A172 (cell line): ENCODE data around the gene KIF5C. TPM values are rescaled to one million over a fixed set of nuclear protein-coding genes. Genes with fewer than 3 reads are reported as not detected.
"Not testable (repeated sequence)": the region's sequence is repeated elsewhere in the genome, so short reads cannot be mapped to it uniquely, and the experiment has no call there.

Source experiments
- DNase-seq: peaks from one replicate; pipeline ENCODE4 v3.0.0-alpha.2; 2015; ENCODE audit warnings: low spot score
- total RNA-seq: library from RNA; depleted of rRNA; stranded (reverse); fragments of >200 nt; shearing (Covaris generic); gene quantifications from 2 replicates; pipeline ENCODE4 v1.2.3, GENCODE V29; 2014

Gene KIF5C
- total RNA-seq, 1 experiment from 2014 or later, result 22.9 TPM

DNA sequence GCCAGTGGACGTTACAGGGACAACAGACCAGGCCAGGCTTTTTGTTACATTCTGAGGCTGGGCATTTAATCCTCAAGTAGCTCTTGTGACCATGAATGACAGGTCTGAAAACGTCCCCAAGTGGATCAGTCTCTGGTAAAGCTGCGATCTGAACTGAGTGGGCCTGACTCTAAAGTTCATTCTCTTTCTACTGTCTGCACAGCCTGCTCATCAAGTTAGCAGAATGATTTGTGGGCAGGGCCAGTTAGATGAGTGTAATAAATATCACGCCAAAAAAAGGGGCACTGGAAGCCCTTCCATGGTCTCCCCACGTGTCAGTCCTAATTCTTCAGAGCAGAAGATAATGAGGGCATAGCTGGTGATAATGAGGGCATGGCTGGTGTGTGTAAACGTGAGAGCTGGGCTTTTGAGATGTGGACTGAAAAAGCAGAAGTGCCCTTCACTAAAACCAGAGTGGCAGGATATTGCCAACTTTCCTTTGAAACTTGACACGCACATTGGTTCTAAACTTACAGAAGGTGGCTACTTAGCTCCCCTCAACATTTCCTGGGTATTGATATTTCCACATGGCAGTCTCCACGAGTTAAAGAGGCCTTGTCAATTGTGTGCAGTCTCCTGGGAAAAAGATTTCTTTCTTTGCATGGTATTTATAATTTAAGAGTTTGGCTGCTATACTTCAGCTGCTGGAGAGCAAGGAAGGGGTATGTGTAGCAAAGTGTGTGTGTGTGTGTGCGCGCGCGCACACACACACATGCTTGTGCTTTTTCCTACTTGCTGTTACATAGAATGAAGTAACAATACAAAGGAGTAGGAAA is 90.8 kb downstream of the KIF5C start:
- DNase-seq, result no peak

- DNase-seq, result no peak
These were observed 91.4 kb downstream of the KIF5C start for GRCh38 chr2:148966438-148966758.

DNA sequence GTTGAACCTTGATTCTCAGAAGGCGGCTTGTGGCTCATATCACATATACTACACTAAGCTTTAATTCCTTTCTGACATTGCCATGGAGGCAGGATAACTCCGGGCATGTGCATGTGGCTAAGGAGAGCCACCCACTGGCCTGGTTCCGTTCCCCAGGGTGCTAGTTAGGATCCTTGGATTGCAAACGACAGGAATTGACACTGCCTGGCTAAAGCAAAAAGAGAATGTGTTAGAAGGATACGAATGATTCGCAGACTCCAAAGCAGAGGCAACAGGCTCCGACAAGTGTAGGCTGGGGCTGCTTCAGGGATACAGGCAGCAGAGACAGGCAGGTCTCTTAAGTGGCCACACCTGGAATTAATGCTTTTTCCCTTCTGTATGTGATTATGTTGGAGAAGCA is 92.0 kb downstream of the KIF5C start:
- no peak for DNase-seq

GRCh38 chr2:148967578-148967977 is 92.6 kb downstream of the KIF5C start:
- DNase-seq, result no peak

DNA sequence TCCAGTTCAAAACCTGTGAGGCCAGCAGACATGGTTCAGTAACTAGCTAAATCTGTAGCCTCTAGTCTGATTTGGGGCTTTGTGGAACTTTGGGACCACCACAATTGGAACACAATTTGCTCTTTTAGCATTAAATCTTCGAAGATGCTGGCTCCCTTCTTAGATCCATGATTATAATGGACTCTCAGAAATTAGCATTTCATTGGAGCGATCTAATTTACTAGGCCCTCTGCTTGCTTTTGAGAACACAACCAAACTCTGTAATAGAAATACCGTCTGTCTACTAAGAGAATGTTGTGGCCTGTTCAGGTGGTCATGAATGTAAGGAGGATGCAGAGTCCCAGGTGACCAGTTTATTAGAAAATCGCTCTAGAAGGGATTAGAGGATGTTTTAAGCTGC is 93.3 kb downstream of the KIF5C start:
- DNase-seq, result no peak

DNA sequence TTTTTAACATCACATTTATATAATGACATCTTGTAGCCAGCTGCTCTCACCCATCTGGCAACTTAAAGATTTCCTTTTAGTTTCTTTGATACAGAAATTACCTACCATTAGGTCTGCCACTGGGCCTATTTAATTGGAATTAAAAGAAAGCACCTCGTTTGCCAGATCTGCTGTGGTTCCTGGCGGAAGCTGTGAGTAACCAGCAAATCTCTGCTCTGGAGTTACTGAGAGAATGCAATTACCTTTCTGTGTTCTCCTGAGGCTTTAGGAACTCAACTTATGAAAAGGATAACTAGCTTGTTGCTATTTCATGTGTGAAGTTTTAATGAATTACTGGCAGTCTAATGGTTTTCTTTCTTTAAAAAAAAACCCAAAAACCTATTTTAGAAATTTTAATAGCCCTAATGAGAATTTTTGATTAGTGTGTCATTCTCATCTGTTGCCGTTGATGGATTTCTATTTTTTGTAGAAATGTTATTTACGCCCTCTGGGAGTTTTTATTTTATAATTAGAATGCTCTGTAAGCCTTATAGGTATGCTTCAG is 93.8 kb downstream of the KIF5C start:
- no peak for DNase-seq

- DNase-seq, result no peak
These were observed 94.6 kb downstream of the KIF5C start for GRCh38 chr2:148969659-148970061.

DNA sequence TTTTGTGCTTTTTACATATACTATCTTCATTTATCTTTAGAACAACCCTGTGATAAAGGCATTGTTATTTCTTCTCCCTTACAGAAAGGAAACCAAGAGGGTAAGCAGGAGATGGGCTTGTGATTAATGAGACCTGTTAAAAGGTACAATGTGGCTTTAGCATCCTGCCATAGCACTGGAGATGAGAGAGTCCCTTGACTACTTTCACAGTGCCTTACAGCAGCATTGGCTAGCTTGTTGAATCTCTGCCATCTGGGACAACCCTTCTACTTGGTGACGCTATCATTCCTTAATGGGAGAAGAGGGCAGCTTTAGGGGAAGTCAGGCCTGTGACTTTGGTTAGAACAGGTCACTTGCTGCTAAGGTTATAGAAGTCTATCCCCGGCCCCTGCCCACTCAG is 95.4 kb downstream of the KIF5C start:
- DNase-seq, result no peak

- no peak for DNase-seq
These were observed 96.5 kb downstream of the KIF5C start for GRCh38 chr2:148971547-148971946.

GRCh38 chr2:148974095-148974494 is 99.1 kb downstream of the KIF5C start:
- DNase-seq, result no peak

DNA sequence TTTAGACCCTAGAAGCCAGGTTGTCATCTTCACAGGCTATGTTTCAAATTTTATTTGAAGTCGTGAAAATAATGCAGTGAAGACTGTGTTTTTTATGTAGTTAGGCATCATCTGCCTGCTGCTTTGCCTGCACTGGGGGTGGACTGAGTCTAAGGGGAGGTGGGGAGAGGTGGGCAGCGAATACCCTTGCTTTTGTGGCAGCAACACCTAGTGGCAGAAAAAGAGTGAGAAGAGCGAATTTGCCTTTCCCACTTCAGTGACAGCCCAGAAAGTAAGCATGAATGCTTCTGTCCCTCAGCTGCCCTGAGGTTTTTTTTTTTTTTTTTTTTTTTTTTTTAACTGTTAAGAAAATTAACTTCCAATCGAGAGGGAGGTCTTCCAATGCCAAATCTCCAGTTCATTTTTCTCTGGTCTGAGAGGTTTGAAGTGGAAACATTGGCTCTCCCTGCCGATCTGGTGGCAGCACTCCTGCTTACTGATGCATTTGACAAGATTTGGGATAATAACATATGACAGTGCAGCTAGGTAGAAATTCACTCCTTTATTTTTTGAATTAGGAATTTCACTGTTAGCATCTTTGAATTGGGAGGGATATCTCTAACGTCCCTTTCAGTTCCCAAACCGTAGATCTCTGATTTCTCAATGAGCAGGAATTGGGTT is 103.1 kb downstream of the KIF5C start:
- DNase-seq, result no peak

DNA sequence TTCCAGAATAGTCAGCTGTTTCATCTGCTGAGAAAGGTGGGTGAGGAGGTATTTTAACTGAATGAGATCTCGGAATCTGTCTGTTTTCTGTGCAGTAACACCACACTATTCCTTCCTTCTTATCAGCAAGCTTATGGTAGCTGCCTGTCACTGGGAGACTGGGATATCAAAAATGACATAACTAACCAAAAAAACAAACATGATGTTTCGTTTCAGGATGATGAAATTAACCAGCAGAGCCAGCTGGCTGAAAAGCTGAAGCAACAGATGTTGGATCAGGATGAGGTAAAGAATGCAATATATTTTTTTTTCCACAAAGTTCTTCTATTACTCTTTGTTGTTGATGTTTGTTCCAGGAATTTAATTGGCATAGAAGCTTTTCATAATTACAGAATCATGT is 103.7 kb downstream of the KIF5C start:
- no peak for DNase-seq

GRCh38 chr2:148979164-148979918 is 104.3 kb downstream of the KIF5C start:
- no peak for DNase-seq

DNA sequence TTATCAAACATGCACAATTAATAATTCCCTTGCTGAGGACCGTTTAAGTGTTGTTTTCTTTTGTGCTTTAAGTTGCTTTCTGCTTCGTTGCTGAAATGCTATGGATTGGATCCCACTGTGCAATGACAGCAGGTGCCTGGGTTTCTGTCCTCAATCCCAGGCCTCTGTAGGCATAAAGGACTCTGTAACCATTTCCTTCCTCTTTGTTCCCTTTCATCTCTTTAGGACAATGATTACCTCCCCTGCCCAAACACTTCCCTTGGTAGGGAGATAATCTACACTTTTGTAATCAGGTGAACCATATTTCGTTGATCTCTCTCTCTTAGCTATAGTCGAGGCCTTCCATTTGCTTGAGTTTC is 104.9 kb downstream of the KIF5C start:
- DNase-seq, result no peak

GRCh38 chr2:148980496-148980895 is 105.5 kb downstream of the KIF5C start:
- not testable (repeated sequence) for DNase-seq

- DNase-seq, result no peak
These were observed 106.3 kb downstream of the KIF5C start for GRCh38 chr2:148981324-148981723.

DNA sequence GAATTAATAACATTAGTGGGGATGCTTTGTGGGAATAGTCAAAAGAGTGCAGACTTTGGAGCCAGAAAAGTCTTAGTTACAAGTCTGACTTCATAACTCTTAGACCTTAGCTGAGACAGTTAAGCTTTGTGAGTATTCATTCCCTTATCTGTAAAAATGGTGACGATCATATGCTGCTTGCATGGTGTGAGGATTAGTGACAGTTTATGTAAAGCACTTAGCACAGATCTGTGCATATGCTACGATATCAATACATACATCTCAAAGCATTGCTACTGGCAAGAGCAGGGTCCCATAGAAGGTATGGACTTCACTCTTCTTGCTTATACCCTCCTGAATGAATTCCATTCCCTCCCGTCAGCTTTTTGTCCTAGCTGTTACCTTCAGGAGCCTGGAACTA is 106.8 kb downstream of the KIF5C start:
- DNase-seq, result no peak

- DNase-seq, result no peak
These were observed 107.3 kb downstream of the KIF5C start for GRCh38 chr2:148982282-148982681.

- DNase-seq, result no peak
These were observed 108.9 kb downstream of the KIF5C start for GRCh38 chr2:148983896-148984295.

DNA sequence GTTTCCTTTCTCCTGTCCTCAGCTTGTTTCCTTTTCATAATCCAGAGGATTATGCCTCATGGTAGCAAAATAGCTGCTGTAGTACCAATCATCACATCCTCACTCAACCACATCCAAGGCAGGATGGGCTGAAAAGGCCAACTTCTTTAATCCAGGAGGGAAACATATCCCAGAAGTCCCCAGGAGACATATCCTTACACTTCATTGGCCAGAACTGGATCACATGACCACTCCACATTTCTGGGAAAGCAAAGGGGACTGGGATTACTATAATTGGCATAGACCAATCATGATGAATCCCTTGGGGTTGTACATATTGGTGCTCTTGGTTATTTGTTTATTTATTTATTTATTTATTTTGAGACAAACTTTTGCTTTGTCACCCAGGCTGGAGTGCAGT is 109.4 kb downstream of the KIF5C start:
- no peak for DNase-seq

- DNase-seq, result no peak
These were observed 112.3 kb downstream of the KIF5C start for GRCh38 chr2:148987286-148987685.

DNA sequence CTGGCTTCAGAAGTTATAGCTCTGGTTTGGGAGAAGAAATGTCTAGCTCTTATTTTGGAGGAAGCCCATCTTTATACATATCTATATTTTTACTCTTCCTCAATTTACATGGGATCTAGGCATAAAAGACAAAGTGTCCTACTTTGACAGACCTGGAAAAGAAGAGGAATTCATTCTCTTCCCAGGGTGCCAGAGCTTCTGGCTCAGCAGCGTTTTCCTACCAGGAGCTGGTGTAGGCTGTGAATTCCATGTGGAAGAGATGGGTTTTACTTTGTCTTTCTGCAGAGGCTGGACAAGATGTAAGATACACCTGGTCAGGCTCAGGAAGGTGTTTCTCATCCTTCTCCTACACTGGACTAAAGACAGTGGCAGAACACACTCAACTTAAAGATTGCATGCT is 113.3 kb downstream of the KIF5C start:
- no peak for DNase-seq
